SK-N-MC (cell line): Measurements from ENCODE around the gene PAPOLA.

ENCODE experiments used
- EZH2 ChIP-seq: fragments of 200-600 bp; sonication (generic); IDR thresholded peaks from one replicate; pipeline ENCODE4 v1.6.1; 2017; ENCODE audit warnings: antibody characterized with exemption
- POLR2AphosphoS5 ChIP-seq: IDR thresholded peaks from 2 replicates; pipeline ENCODE4 v1.6.1; 2012; ENCODE audit warnings: mild to moderate bottlenecking, low read depth, low read length, borderline replicate concordance

DNA sequence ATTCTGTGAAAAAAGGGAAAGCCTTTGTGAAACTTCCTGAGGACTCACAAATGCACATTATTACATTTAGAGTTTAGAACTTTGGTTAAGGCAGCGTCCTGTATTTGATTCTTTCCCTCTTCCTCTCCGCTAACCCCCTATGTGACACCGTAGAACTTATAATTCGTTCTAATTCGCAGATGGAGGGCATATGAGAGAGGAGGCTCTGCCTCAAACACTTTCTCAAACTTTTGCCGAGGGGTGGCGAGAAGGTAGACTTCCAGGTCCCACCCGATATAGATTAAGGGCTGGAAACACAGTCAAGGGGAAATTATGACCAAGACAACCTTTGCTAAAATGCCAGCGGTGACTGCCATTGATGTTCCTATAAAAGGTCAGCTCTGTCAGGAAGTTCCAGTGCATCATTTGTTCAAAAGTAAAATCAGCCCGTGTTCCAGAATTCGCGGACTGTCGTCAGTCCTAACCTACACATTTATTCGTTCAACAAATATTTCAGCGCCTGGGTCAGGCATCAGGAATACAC, 904 bp upstream of the PAPOLA start:
- TF ChIP-seq EZH2 (no peak), POLR2AphosphoS5 (no peak)
